ENCODE results near the gene FHIT.
"Not testable (repeated sequence)": the region's sequence is repeated elsewhere in the genome, so short reads cannot be mapped to it uniquely, and the experiment has no call there.

Gene FHIT

DNA sequence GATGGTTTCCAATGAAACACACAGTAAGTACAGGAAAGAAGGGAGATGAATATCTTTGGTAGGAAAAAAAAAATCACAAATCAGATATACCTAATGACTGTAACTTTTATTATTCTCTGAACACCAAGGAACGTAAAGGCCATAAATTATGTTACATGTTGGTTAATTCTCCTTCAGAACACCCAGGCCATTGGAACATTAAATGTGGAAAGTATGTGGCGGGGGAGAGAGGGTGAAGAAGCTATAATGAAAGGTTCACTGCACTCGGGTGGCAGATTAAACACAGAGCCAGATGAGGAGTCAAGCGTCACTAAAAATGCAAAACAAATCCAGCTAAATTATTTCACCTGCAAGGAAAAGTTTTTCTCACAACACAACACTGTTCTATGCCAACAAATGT lies 193.8 kb downstream of the FHIT start:
- no peak for DNase-seq (ENCODE audit: low read depth, low spot score)

DNA sequence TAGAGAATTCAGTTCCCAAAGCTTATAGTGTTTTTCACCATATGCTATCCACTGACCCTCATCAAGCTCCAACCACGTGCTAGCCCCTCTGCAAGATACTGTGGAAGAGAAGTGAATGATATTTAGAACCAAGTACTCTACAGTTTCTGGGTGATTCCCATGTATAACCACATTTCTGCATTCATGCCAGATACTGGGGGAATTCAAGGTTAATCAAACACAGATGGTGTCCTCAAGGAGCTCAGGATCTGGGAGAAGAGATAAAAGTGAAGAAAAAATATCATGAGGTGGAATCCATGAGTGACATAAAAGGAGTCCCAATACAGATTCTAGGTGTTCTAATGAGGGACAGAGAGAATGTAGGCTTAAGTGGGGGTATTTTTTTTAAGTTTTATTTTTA lies 195.8 kb downstream of the FHIT start:
- no peak for DNase-seq (ENCODE audit: low read depth, low spot score)

DNA sequence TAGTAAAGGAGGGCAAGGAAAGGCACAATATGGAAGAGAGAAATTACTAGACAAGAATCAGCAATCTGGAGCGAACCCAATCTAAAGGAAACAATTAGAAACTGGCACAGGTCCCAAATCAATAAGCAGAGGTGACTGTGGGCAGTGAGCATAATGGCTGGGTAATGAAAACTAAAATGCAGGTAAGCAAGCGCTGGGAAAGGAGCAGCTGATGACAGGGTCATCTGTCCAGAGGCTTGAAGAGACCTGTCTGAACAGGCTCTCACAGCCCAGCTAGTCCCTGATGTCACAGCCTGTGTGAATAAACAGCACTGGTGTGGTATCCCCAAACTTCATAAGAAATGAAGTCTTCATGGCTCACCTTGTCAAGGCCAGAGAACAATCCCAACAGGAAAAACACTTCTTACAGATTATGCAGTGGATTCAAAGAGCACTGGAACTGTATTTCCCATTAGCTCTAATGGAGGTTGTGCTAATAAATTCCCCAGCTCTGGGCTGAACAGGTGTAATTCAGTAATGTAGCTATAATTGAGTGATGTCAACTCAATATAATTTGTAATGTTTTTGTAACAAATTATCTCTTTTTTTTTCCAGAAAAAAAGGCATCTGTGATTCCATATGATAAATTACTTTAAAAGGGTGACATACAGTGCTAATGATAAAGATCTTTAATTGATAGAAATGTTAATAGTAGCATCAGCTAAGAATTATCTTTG lies 197.3 kb downstream of the FHIT start:
- no peak for DNase-seq (ENCODE audit: low read depth, low spot score)

DNA sequence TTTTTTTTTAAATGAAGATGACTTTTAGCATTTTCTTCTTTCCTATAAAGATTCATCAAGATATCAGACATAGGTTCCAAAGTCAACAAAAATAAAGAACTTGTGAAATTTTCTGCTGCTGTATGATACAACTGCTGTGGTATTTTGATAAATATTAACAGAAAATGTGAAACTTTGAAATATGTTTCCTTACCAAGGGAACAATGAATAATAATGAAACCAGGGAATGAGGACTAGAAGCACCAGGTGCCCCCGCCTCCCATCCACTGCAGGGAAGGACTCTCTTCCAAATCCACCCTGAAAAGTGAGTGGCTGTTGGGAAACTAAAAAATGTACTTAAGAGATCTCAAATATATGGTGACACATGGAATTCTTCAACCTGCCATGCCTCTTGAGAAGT lies 198.4 kb downstream of the FHIT start:
- DNase-seq (ENCODE audit: low read depth, low spot score): no peak

DNA sequence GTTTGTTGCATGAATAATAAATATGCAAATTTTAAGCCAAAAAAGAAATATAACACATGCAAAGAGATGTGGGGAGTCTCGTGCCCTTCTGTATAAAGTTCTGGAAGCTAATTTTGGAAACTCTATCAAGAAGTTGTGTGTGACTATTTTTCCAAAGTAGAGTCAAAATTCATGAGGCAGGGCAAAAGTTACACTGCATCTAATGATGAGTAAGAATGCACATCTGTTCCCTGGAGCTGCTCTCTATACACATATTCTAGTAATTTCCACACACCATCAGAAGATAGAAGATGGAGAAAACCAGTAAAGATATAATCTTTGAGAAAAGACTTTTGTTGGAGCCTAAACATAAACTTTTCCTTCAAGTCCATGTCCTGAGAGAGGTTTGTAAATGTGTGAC lies 199.6 kb downstream of the FHIT start:
- no peak for DNase-seq (ENCODE audit: low read depth, low spot score)

DNA sequence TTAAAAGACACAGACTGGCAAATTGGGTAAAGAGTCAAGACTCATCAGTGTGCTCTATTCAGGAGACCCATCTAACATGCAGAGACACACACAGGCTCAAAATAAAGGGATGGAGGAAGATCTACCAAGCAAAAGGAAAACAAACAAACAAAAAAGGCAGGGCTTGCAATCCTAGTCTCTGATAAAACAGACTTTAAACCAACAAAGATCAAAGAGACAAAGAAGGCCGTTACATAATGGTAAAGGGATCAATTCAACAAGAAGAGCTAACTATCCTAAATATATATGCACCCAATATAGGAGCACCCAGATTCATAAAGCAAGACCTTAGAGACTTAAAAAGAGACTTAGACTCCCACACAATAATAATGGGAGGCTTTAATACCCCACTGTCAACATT lies 206.1 kb downstream of the FHIT start:
- not testable (repeated sequence) for DNase-seq (ENCODE audit: low read depth, low spot score)

DNA sequence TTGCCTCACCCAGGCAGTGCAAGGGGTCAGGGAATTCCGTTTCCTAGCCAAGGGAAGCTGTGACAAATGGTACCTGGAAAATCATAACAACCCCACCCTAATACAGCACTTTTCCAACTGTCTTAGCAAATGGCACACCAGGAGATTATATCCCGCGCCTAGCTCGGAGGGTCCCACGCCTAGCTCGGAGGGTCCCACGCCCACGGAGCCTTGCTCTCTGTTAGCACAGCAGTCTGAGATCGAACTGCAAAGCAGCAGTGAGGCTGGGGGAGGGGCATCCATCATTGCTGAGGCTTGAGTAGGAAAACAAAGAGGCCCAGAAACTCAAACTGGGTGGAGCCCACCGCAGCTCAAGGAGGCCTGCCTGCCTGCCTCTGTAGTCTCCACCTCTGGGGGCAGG lies 208.1 kb downstream of the FHIT start:
- DNase-seq (ENCODE audit: low read depth, low spot score): no peak

DNA sequence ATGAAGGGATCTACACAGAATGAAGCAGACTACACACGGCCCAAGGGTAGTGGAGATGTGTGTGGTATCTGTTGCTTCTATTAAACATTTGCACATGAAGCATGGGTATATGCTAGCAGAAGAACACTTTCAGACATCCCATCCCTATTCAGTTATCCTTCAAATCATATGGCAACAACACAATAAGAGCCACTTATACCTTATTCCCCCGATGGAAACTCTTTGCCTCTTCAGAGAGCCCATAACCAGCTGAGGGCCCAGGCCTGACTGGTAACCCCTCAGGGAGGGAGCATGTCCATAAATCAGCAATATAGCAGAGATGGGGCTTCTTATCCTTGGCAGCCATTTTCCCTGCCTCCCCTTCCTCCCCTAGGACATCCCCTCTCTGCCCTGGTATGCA lies 210.6 kb downstream of the FHIT start:
- DNase-seq (ENCODE audit: low read depth, low spot score): no peak

DNA sequence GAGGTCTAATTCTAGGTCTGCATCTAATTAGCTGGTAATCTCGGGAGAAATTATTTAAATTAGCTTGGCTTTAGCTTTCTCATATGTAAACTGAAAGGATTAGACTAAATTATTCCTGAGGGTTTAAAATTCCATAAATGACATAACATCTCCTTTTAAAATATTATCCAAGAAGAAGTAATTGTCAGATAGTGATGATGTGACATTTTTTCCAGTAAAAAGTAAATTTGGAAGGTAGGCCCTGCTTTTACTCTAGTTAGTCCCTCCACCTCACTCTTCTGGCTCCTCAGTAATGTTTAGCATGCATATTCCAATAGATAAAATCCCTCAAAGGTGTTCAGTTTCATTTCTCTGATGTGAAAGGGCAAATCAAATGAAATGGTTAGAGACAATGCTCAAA lies 215.7 kb downstream of the FHIT start:
- DNase-seq (ENCODE audit: low read depth, low spot score): no peak

DNA sequence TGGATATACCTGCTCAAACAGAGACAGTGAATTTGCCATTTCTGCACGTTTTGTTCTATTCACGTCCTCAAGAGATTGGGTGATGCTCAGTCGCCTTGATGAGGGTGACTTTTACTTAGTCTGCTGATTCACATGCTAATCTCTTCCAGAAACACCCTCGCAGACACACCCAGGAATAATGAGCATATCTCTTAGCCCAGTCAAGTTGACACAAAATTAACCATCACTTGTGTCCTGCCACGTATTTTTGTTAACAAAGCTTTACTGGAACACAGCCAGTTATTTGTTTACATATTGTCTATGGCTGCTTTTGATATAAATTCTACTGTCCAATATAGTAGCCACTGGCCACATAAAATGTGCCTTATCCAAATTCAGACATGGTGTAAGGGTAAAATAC lies 218.3 kb downstream of the FHIT start:
- no peak for DNase-seq (ENCODE audit: low read depth, low spot score)

DNA sequence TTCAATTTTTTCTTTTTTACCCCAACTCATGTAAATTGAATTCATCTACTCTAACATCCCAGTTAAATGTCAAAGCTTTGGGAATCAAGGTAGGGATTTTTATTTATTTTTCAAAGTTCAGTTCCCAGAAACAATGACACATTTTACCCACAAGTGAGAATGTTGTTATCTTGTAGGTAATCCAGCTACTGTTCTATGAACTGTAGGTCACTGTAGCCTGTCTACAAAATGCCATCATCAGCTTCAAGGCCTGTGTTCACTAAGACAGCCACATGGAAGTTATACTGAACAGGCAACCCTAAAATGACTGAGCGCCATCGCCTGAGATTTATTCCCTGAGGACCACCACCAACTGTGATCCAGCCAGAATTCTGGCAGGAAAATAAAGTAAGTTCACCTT lies 219.7 kb downstream of the FHIT start:
- no peak for DNase-seq (ENCODE audit: low read depth, low spot score)

DNA sequence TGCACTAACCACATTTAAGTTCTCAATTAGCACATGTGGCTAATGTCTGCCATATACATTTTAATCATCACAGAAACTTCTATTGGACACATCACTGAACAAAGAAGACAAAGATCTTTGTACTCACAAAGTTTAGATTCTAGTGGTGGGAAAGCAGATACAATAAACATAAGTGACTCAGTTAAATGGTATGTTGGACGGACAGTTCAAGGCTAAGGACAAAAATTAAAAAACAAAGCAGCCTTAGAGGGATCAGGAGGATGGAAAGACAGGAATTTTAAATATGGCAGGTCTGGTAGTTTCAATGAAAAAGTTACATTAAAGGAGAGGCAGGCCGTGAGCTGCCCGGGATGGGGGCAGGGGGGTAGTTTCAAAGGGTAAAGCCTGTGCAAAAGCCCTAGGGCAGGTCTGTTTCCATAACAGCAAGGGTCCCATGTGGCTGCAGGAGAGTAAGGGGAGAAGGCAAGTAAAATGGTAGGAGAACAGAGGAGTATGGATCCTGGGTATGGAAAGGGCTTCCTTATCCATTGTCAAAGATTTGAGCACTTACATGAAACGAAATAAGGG lies 220.7 kb downstream of the FHIT start:
- DNase-seq (ENCODE audit: low read depth, low spot score): peak; percentile 40

DNA sequence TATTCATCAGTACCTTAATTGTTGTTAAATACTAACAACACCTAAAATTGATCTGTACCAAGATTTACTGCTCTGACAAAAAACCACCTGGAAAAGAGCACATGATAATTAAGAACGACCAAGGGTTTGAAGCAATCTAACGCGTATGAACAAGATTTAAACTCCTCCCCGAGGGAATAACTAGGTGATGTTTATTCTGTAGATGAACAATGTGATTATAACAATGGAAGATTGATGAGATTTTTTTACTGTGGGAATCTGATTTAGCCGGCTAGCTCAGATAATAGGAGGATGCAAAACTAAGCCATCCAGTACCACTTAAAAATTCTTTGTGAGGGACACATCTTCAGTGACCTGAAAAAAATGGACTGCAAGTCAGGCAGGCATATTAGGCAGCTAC lies 222.1 kb downstream of the FHIT start:
- no peak for DNase-seq (ENCODE audit: low read depth, low spot score)

DNA sequence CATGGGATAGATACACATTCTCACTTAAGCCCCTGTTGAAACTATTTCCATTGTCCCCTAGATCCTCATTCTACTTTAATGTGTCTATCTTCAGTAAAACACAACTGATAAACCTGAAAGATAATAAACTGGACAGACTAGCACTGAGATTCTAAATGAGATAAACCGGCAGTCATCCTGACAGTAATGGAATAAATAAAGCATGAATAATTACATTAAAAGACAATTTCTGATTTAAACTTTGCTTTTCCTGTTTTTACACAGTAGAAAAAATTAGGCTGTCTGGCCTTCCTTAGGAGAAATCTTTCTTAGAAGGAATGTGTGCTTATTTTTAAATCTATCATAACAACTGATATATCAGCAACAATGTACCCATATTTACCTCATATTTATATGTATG lies 232.4 kb downstream of the FHIT start:
- DNase-seq (ENCODE audit: low read depth, low spot score): no peak

DNA sequence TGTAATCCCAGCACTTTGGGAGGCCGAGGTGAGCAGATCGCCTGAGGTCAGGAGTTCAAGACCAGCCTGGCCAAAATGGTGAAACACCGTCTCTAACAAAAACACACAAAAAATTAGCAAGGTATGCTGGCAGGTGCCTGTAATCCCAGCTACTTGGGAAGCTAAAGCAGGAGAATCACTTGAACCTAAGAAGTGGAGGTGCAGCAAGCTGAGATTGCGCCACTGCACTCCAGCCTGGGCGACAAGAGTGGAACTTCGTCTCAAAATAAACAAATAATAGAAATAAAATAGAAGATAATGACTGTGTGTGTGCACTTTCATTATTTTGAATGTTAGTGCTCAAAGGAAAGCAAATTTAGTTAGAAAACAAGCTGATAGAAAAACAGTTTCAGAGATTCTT lies 234.2 kb downstream of the FHIT start:
- not testable (repeated sequence) for DNase-seq (ENCODE audit: low read depth, low spot score)

DNA sequence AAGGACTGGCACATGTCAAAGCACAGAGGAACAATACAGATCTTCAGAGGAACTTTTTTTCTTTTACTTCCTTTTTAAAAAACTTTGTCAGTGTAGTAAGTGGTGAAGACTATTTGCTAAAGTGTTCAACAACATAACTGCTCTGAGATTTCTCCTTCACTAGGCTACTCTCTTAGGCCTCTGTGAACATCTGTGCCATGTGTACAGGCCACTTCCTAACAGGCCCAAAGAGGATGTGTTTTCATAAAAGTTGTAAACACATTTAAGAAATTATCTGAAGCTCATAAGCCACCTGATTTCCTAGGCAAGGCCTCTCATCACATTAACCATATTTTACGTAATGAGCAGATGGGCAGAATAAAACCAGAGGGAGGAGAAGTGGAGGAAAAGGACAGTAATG lies 235.4 kb downstream of the FHIT start:
- no peak for DNase-seq (ENCODE audit: low read depth, low spot score)

DNA sequence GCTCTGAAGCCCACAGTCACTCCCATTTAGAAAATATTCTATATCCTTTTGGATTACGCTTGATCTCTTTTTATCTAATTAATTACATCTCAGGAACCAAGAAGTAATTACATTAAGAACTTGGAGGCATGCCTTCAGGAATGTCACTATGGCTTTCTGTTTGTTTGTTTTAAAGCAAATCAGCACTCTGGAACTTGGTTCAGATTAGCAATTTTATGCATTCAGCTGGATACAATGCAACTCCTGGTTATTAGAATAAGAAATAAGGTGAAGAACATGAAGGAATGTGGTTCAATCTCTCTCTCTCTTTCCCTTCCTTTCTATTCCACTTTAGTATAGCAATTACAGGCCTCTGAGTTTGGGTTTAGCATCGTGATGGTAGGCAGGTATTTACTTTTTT lies 235.8 kb downstream of the FHIT start:
- no peak for DNase-seq (ENCODE audit: low read depth, low spot score)

DNA sequence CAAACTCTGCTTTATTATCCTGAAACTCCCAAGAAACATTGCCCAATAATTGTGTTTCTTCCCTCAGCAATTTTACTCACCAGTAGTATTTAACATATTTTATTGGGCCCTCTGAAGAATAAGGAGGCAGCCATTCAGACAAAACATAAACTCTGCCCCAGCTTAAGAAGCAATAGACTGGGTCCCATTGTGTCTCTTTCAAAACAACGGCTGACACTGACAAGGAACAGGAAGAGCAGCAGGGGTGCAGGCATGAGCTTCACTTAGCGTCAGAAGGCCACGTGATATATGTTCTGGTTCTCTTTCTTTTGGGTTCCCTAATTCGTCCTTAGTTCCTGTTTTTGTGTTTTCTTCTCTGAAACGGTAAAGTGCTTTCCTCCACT lies 242.3 kb downstream of the FHIT start:
- peak; percentile 31 for DNase-seq (ENCODE audit: low read depth, low spot score)

DNA sequence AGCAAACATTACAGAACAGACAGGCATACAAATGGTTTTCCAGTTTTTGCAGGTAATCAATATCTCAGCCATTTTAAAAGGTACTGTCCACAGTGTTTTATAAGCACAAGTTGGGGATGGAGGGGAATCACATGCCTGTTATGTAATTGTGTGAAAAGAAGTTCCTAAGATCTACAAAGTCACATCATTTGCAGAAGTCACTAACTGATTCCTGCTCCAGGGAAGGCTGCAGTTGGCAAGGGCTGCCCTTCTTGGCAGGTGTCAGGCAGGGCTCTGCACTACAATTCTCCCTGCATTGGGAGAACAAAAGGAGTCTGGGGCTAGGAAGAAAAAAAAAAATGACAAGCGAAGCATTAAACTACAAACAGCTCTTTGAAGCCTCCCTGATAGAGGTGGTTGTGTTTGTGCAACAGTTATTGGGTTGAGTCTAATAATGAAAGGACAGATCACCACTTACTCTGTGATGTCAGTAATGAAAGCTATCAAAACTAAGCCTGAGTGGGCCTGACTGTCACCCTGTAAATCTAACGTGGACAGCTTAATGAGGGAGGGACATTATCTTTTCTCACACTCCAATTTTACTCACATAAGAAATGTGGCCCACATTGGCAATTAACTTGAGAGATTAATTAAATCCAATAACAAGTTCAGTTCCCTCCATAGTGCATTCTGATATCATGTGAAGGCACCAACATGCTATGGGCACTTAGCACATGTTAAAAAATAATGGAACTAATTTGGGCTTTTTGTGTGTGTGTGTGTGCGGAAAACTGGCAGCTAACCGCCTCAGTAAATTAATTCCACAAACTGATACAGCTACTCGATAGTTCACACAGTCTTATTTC lies 242.9 kb downstream of the FHIT start:
- no peak for DNase-seq (ENCODE audit: low read depth, low spot score)

DNA sequence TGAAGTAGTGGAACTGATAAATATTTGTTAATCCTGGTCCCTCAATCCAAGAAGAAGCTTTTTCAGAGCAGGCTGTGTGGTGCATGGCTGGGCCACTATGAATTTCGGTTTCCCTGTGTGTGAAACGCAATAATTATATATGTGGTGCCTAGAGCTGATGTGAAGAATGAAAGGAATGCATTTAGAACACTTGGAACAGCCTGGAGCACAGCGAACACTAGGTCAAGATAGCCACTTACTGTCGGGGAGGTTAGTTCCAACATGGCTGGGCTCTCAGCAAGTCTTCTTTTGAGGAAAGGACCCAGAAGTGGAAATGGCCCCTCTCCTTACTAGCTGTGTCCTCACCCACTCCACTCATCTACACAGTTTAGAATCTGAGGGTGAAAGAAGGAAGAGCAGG lies 245.7 kb downstream of the FHIT start:
- DNase-seq (ENCODE audit: low read depth, low spot score): peak; percentile 44

DNA sequence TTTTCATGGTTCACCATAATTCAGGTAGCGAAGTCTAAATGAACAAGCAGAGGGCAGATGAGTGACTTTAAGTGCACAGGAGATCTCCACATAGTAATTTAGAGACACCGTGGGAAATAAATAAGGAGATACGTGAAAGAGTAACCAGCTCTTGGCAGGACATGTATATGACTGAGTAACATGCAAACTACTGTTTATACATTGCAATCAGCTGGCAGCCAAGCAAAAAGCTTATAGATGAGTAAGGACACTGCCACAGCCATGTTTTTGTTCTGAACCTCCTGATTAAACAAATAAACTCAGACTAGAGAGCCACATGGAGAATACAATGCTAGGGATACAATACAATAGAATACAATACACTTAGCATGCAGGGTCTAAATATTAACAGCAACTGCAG lies 252.4 kb downstream of the FHIT start:
- no peak for DNase-seq (ENCODE audit: low read depth, low spot score)

DNA sequence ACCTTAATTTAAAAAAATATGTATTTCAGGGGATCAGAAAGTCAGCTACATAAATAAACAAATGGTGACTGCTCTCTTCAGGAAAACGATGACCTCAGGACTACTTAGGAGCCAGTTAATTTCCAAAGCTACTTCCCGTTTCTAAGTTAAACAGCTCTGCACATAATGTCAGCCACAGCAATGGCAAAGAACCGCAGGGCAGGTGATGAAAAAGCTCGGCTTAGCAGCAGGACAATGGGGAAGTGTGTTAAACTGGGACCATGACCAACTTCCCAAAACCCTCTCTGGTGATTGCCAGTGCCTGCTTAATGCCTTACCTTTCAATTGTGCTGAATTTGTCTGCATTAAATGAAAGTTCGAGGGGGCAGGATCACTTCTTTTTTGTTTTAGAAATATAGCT lies 258.9 kb downstream of the FHIT start:
- DNase-seq (ENCODE audit: low read depth, low spot score): no peak

DNA sequence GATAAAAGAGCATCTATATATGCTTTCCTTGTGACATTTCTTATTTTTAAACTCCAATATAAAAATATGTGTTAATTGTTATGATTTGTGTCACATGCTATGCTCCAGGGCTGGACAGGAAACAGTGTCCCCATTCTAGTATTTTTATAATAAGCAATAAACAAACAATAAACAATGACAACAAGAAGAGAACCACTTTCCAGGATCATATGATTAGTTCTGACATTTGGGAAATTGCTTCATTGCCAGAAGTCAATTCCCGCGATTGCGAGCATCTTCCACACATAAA lies 260.9 kb downstream of the FHIT start:
- no peak for DNase-seq (ENCODE audit: low read depth, low spot score)
